ENCODE measurements around the gene ABHD4.
"Not testable (repeated sequence)": the region's sequence is repeated elsewhere in the genome, so short reads cannot be mapped to it uniquely, and the experiment has no call there.

Gene ABHD4

DNA sequence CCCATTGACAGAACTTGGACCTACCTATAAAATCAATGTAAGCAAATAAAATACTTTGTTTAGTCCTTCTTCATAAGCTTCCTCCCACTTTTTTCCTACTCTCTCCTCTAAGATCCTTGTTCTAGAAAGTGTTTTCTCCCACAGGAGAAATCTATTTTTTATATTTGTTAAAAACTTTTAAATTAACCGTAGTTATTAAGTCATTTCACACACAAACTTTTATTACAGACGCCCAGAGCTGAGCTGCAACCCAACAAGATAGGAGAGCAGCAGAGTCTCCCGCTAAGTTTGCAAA lies 36.8 kb upstream of the ABHD4 start:
- H3K27ac ChIP-seq, result no peak overlapping the region
- DNase-seq (ENCODE audit: low read depth, low spot score), result no peak

DNA sequence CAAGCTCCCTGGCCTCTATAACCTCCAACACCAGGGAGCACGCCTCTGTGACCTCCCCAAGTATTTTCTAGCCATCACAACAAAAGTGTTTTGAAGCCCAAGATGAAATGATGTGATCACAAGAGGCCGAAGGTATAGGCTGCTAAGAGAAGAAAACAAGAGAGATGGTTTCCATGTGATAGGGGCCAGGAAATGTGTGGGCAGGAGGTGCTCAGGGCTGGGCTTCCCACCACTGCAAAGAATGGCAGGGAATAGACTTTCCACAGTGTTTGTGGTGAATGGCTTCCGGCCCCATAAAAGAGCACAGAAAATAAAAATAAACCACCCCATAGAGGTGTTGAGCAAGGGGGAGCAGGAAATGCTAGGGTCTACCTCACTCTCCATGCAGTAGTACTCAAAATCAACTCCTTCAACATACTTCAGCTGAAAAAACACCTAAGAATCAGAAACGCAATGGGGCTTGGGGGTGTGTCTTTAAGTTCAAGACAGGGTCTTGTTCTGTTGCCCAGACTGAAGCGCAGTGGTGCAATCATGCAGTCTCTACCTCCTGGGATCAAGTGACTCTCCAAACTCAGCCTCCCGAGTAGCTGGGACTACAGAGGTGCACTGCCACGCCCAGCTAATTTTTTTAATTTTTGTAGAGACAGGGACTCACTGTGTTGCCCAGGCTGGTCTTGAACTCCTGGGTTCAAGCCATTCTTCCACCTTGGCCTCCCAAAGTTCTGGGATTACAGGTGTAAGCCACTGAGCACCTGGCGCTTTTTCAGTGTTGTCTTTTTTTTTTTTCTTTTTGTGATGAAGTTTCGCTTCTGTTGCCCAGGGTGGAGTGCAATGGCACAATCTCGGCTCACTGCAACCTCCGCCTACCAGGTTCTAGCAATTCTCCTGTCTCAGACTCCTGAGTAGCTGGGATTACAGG lies 36.2 kb upstream of the ABHD4 start:
- DNase-seq (ENCODE audit: low read depth, low spot score), result no peak

DNA sequence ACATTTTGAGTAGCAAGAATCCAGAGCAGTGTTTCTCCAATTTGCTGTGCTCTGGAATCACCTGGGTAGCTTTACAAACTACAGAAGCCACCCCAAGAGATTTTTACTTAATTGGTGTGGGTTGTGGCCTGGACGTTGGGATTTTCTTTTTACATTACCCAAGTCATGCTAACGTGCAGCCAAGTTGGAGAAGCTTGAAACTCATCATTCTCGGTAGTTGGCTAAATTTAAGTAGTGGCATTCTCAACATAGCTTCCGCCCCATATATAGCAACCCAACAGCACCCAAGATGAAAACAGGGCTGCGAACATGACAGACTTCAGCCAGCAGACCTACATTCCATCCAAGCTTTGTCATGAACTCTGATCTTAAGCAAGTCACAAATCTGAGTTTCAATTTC lies 34.1 kb upstream of the ABHD4 start:
- peak overlapping the region; percentile 32 for H3K27ac ChIP-seq
- DNase-seq (ENCODE audit: low read depth, low spot score), result no peak

More for the DNA sequence above, 36.2 kb upstream of the ABHD4 start:
- no peak overlapping the region for H3K27ac ChIP-seq

DNA sequence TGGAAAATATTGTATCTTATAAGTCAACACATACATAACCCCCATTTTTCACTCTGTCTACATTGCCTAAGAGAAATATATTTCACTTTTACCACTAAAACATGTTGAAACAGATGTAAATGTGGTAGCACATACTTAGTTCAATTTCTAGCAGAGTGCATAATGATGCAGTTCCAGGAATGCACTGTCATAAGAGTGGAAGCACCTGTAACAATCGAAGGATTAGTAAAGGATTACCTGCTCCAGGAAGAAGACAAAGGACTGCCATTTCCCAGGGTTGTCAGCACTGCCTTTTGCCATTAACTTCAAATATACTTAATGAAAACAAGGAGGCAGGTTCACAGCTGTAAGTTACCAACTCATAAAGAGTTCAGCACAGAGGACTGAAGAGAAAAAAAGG lies 33.6 kb upstream of the ABHD4 start:
- H3K27ac ChIP-seq, result peak overlapping the region; percentile 32

DNA sequence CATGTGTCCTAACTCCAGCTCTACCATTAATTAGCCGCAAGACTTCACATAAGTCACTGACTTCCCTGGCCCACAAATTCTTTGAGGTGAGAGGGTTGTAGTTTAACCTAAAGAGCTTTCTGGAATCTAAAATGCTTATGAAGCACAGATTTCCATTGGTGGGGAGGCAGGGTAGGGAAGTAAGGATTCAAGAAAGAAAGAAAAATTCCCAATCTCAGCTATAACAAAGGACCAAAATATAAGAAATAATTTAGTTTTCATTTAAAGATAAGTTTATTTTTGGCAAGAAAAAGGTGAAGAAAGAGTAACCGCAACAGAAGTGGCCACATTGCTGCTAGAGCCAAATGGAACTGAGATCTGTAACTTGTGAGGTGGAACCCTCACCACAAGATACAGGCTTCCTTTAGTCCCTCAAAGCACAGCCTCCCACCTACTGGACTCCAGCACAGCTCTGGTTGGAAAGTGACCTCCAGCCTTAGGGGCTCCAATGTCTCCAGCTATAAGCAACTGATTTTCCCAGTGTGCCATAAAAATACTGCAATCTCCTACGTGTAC lies 32.6 kb upstream of the ABHD4 start:
- H3K27ac ChIP-seq, result no peak overlapping the region
- no peak for DNase-seq (ENCODE audit: low read depth, low spot score)

More for the DNA sequence above, 33.6 kb upstream of the ABHD4 start:
- DNase-seq (ENCODE audit: low read depth, low spot score), result no peak

DNA sequence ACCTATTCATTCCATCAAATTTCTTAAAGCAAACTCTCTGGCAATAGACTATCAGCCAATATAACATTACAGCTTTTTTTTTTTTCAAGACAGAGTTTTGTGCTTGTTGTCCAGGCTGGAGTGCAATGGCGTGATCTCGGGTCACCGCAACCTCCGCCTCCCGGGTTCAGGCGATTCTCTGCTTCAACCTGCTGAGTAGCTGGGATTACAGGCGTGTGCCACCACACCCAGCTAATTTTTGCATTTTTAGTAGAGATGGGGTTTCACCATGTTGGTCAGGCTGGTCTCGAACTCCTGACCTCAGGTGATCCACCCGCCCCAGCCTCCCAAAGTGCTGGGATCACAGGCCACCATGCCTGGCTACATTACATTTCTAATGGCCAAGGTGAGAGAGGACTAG lies 31.8 kb upstream of the ABHD4 start:
- not testable (repeated sequence) for H3K27ac ChIP-seq; DNase-seq (ENCODE audit: low read depth, low spot score)

DNA sequence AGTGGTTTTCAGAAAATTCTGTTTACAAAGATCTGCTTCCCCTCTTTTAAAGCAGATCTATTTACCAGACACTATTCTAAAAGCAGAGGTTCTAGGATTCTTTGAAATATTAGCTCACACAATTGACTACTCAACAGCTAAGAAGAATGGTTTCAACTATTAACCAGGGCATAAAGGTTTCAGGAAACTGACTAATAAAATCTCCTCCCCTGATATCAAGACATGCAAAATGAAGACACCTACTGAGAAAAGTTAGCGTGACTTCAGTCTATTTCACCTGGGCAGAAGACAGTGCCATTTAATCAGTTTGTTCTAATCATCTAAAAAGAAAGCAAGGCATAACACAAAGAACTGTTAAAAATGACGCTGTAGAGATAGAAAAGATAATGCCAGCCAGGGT lies 31.3 kb upstream of the ABHD4 start:
- H3K27ac ChIP-seq, result no peak overlapping the region

DNA sequence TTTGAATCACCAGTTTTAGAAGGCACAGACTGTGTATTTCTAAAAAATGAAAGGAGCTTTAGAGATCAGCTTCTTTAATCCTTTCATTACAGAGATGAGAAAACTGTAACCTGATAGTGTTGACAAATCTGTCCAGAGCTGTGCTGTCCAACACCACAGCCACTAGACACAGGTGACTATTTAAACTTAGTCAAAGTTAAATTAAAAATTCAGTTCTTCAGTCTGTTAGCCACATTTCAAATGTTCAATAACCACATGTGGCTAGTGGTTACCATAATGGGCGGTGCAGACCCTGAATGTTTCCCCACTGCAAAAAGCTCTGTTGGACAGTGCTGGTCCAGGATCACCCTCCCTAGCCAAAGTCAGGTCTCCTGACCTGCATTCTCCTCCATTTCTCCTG lies 30.7 kb upstream of the ABHD4 start:
- H3K27ac ChIP-seq, result no peak overlapping the region
- DNase-seq (ENCODE audit: low read depth, low spot score), result no peak

More for the DNA sequence above, 31.3 kb upstream of the ABHD4 start:
- no peak for DNase-seq (ENCODE audit: low read depth, low spot score)

DNA sequence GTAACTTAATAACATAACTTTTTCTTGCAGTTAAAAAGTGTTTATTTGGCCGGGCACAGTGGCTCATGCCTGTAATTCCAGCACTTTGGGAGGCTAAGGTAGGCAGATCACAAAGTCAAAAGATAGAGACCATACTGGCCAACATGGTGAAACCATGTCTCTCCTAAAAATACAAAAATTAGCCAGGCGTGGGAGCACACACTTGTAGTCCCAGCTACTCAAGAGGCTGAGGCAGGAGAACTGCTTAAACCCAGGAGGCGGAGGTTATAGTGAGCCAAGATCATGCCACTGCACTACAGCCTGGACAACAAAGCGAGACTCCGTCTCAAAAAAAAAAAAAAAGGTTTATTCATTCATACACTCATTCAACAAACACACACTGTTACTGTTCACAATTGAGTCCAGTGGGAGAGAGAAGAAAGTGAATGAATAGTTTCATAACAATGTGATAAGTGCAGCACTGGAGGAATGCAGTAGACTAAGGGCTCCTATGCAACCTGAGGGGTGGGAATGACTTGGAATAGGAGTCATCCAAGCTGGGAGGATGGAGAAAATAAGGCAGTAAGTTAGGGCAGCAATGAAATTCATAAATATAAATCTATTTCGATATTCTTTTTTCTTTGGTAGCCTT lies 28.9 kb upstream of the ABHD4 start:
- no peak overlapping the region for H3K27ac ChIP-seq
- DNase-seq (ENCODE audit: low read depth, low spot score), result no peak

DNA sequence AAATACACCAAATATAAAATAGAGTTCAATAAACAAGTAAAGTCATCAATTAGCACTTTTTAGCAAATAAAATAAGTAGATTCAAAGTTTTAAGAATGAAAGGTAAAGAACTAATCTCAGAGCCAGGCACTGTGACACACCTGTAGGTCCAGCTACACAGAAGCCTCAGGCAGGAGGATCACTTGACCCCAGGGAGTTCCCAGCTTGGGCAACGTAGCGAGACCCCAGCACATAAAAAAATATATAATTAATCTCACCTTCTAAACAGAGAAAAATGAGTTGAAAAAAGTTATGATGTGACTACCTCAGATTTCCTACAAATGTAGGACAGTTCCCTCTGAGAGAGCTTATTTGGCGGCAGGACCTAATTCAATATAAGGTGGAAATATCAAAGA lies 28.4 kb upstream of the ABHD4 start:
- no peak for DNase-seq (ENCODE audit: low read depth, low spot score)
- no peak overlapping the region for H3K27ac ChIP-seq

DNA sequence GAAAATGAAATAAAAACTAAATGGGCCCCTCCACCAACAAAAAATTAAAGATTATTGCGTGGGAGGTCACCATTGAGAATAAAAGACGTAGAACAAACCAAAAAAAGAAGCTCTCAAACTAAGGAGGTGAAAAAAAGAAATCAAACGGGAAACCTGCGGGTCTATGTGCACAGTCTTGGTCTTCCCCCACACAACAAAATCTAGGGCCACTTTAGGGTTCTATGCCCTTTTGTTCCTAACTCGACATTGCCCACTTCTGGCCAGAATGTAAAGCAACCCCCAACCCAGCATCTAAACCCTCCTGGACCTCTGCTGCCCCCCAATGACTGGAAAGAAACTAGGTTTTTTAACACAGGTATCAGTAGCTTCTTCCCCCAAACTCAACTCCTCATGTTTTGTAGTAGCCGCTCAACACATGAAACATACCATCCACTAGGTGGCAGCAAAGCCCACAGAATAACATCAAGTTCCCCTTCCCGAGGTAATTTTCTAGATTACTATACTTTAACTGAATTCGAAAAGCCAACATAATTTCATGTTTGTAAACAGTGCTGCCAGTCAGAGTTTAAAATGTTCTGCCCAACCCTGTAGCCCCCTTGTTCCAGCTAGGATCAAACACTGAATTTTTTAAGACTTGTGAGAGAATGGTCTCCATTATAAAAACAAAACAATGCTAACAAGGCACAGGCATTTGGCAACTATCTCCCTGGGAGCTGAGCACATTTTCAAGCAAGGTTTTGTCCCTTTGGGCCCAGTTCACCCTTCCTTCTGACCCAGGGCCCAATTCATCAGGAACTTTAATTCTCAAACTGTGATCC lies 27.8 kb upstream of the ABHD4 start:
- peak overlapping the region; percentile 50 for H3K27ac ChIP-seq
- DNase-seq (ENCODE audit: low read depth, low spot score), result no peak

DNA sequence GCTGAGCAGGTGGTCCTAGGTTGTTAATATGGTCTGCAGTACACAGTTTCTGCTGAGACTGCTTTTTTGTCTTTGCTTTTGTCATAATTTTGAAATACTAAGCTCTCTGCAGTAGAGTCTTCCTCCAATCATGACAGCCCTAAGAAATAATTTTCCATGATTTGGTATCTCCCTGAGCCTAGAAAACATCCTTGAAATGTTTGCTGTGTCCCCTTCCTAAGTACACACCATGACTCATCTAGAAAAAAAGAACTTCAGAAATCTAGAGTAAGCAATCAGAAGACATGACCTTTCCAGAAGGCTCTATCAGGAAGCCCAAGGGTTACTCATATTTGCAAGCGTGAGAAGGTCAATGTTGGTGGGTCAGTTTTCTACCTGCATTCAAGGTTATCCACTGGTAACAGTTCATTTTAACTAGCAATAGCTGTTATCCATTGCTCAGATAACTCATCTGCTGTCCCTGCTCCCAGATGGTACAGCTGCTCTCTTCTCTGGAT lies 25.5 kb upstream of the ABHD4 start:
- DNase-seq (ENCODE audit: low read depth, low spot score), result no peak

DNA sequence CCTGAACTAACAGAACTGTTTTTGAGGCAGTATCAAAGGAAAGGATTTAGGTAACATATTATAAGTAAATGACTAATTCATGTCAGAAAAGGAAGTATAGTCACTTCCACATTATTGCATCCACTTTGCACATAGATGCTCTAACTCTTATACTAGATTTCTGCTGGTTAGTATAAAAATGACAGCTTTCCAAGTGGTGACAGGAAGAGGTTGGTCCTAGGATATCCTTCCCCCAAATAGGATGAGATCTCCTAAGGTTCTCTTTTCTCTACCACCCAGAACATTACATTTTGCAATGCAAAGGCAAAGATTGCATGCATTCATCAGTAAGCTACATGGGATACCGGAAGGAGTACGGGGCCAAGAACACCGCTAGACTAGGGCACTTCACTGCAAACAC lies 24.3 kb upstream of the ABHD4 start:
- H3K27ac ChIP-seq, result peak overlapping the region; percentile 28
- no peak for DNase-seq (ENCODE audit: low read depth, low spot score)

More for the DNA sequence above, 25.5 kb upstream of the ABHD4 start:
- H3K27ac ChIP-seq, result peak overlapping the region; percentile 6

DNA sequence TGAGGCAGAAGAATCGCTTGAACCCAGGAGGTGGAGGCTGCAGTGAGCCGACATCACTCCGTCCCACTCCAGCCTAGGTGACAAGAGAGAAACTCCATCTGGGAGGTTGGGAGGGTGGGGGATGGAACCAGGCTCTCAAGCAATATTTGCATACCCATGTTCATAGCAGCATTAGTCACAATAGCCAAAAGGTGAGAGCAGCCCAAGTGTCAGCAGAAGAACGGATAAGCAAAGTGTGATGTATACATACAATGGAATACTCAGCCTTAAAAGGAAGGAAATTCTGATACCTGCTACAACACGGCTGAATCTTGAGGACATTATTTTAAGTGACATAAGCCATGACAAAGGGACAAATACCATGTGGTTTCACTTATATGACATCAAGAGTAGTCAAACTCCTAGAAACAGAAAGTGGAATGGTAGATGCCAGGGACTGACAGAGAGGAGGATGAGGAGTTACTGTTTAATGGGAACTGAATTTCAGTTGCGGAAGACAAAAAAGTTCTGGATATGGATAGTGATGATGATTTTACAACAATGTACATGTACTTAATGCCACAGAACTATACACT lies 20.7 kb upstream of the ABHD4 start:
- no peak for DNase-seq (ENCODE audit: low read depth, low spot score)
- H3K27ac ChIP-seq, result no peak overlapping the region

DNA sequence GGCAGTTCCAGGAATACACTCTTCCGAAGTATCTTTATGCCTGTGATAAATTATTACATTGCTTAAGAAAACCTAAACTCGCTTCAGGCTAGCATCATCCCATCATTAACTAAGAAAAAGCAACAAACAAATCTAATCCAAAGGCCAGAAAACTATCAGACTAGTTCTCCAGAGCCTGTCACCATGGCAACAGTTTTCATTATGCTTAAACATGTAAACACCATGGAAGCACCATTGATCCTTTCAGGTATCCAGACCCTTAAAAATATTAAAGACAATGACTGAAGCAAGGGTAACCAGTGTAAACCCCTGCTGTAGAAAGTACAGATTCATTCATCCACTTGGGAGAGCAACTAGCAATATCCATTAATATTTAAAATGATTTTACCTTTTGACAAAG lies 18.9 kb upstream of the ABHD4 start:
- no peak overlapping the region for H3K27ac ChIP-seq
- no peak for DNase-seq (ENCODE audit: low read depth, low spot score)

DNA sequence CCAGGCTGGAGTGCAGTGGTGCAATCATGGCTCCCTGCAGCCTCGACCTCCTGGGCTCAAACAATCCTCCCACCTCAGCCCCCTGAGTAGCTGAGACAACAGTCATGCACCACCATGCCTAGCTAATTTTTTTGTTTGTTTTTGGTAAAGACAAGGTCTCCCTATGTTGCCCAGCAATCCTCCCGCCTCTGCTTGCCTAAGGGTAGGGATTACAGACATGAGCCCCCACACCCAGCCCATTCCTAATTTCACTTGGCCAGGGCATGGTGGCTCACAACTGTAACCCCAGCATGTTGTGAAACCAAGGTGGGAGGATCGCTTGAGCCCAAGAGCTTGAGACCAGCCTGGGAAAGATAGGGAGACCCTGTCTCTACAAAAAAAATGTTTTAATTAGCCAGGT lies 18.2 kb upstream of the ABHD4 start:
- H3K27ac ChIP-seq, result no peak overlapping the region

DNA sequence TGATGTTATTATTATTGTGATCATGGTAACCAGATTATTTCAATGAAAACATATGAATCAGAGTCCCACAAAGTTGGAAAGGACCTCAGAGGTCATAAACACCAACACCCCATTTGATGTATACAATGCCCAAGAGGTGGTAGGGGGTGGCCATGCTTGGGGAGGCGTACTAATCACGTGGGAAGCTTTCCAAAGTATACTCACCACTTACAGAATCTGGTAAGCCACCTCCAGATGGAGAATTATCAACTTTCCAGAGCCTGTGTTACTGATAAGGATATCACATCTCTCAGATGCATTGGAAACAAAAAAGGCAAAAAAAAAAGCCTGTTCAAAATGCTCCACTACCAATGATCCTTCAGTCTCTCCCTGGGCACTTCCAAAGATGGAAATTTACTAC lies 17.5 kb upstream of the ABHD4 start:
- H3K27ac ChIP-seq, result no peak overlapping the region
- no peak for DNase-seq (ENCODE audit: low read depth, low spot score)

More for the DNA sequence above, 18.2 kb upstream of the ABHD4 start:
- DNase-seq (ENCODE audit: low read depth, low spot score), result no peak

DNA sequence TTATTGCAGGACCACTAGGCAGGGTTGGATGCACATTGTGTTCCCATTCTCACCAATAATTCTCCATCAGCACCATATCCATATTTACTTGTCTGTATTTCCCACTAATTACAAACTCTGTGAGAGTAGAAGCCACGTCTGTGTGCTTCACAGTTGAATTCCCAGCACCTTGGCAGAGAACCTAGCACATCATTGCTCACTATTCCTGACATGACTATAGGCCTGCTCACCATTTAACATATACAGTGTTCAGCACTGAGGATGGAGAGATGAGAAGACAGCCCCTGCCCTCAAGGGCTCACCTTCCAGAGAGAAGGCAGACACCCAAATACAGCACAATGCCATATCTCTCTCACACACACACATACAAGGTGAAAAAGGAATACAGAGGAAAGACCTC lies 14.1 kb upstream of the ABHD4 start:
- no peak overlapping the region for H3K27ac ChIP-seq
- DNase-seq (ENCODE audit: low read depth, low spot score), result no peak

DNA sequence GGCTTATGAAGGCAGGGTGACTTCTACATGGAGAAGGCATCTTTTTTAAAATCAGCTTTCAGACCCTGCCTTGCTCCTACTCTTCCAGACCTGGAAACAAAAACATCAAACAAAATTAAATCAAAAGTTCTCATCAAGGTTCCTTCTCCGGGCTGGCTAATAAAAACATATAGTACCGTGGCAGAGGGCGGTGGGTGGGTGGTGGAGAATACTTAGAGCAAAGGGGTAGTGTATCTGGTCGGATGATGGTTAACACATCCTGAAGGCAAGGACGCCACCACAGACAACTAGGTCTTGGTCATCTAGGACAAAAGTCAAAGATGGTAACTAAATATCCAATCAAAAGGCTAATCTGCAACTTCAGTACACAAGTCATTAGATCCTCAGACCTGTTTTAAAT lies 10.9 kb upstream of the ABHD4 start:
- no peak for DNase-seq (ENCODE audit: low read depth, low spot score)
- H3K27ac ChIP-seq, result no peak overlapping the region

Data from epithelial cell of prostate (primary cell).